GM18867 (cell line): ENCODE results near the gene ANKRD11.
"Not testable (repeated sequence)": the region's sequence is repeated elsewhere in the genome, so short reads cannot be mapped to it uniquely, and the experiment has no call there.

ENCODE experiments used
- ATAC-seq: cut with Tn5 transposase; IDR thresholded peaks from one replicate; pipeline ENCODE4 v1.9.1; 2021; ENCODE audit warnings: mild to moderate bottlenecking, moderate library complexity; ENCODE audit not compliant: unreplicated experiment

Gene ANKRD11

DNA sequence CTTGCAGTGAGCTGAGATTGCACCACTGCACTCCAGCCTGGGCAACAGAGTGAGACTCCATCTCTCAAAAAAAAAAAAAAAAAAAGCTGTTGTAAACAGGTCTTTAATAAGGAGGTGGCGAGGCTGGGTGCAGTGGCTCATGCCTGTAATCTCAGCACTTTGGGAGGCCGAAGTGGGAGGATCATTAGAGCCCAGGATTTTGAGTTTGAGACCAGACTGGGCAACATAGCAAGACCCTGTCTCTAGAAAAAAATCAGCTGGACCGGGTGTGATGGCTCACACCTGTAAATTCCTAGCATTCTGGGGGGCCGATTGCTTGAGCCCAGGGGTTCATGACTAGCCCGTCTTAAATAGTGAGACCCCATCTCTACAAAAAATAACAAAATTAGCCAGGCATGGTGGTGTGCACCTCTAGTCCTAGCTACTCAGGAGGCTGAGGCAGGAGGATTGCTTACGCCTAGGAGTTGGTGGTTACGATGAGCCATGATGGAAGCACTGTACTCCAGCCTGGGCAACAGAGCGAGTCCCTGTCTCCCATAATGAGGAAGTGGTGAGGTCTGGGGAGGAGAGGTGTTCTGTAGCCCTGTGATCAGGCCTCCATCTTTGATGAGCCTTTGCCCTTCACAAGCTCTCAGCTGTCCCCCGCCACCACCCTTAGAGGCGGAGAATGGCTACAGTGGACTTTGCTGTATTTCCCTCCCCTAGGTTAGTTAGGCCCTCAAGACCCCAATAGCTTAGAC lies 236.6 kb downstream of the ANKRD11 start:
- ATAC-seq: no peak

- no peak for ATAC-seq
Observed at GRCh38 chr16:89248196-89248982, 242.0 kb downstream of the ANKRD11 start.

DNA sequence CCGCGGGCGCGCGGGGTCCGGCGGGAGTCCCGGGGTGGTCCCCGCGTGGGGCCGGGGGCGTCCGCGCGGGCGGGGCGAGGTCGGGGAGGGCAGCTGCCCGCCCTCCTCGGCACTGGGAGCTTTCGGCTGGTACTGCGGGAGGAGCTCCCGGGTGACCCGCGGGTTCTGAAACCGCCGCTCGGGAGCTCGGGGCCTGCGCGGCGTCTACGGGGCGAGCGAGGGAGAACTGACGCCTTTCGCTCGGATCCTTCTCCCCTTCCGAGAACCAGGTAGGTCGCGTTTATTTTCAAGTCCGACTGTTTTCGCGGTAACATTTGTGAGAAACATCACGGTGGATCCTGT lies 242.7 kb downstream of the ANKRD11 start:
- not testable (repeated sequence) for ATAC-seq

- ATAC-seq: peak; percentile 70
Observed at GRCh38 chr16:89246903-89247733, 243.2 kb downstream of the ANKRD11 start.

DNA sequence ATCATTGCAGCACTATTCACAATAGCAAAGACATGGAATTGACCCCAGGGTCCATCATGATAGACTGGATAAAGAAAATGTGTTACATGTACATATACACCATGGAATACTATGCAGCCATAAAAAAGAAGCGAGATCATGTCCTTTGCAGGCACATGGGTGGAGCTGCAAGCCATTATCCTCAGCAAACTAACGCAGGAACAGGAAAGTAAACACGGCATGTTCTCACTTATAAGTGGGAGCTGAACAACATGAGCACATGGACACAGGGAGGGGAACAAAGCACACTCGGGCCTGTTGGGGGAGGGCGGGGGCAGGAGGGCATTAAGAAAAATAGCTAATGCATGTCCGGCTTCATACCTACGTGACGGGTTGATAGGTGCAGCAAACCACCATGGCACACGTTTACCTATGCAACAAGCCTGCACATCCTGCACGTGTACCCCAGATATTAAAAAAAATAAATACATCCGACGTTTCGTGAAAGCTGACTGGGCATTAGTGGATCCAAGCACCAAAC lies 243.9 kb downstream of the ANKRD11 start:
- ATAC-seq: no peak

GRCh38 chr16:89244754-89245153 lies 245.6 kb downstream of the ANKRD11 start:
- ATAC-seq: no peak

GRCh38 chr16:89244264-89244663 lies 246.1 kb downstream of the ANKRD11 start:
- ATAC-seq: not testable (repeated sequence)

GRCh38 chr16:89243664-89244063 lies 246.7 kb downstream of the ANKRD11 start:
- no peak for ATAC-seq

DNA sequence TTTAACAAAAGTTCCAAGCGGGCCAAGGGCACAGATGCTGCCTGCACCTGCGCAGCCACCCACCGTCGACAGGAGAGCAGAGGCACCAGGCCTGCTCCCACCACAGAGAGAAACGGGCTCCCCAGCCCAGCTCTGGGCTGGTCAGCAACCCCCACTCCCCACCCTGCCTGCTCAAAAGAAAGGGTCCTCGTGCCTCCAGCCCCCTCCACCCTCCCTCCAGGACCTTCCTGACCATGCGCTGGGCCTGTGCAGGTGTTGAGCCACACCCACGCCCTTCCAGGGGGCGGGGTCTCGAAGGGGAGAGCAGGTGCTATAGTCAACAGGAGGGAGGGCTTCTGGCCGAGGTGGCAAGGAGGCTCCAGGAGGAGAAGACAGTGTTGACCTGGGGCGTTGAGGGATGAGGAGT lies 247.6 kb downstream of the ANKRD11 start:
- ATAC-seq: no peak

DNA sequence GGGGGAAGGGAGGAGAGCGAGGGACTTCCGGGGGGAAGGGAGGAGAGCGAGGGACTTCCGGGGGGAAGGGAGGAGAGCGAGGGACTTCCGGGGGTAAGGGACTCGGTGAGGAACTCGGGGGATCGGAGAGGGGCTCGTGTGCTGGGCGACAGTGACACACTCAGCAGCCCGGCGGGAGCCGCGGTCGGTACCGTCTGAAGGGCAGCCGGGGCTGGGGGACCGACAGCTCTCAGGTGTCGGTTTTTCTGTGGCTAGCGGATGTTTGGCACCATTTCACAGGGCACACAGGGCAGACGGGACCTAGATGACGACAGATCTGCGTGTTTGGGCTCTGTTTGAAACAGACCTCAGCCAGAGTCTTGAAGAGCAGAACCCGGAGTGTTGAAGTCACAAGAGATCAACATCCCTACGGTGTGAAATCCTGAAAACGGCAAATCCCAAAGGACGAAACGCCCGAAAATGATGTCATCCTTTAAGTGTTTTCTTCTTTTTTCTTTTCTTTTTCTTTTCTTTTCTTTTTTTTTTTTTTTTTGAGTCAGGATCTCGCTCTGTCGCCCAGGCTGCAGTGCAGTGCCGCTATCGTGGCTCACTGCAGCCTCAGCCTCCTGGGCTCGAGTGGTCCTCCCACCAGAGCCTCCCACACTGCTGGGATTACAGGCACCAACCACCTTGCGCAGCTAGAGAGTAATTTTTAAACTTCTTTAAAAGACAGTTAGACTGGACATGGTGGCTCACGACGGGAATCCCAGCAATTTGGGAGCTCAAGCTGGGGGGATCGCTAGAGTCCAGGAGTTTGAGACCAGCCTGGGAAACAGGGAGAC lies 249.0 kb downstream of the ANKRD11 start:
- peak; percentile 71 for ATAC-seq

- ATAC-seq: no peak
Observed at GRCh38 chr16:89237733-89238132, 252.6 kb downstream of the ANKRD11 start.

- ATAC-seq: no peak
Observed at GRCh38 chr16:89233678-89234490, 256.5 kb downstream of the ANKRD11 start.

GRCh38 chr16:89232107-89232506 lies 258.3 kb downstream of the ANKRD11 start:
- ATAC-seq: no peak

GRCh38 chr16:89230255-89230654 lies 260.1 kb downstream of the ANKRD11 start:
- ATAC-seq: no peak

GRCh38 chr16:89224665-89225064 lies 265.7 kb downstream of the ANKRD11 start:
- no peak for ATAC-seq

DNA sequence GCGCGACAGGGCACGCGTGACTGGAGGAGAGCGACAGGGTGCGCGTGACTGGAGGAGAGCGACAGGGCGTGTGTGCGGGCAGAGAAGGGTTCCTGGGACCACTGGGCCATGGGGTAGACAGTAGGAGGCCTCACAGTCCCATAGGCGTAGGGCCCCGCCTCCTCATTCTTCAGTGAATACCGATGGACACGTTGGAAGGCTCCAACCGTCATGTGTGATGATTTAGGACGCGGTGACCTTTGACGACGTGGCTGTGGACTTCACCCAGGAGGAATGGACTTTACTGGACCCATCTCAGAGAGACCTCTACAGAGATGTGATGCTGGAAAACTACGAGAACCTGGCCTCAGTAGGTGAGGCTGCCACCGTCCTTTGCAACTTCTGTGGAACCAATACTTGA lies 267.4 kb downstream of the ANKRD11 start:
- no peak for ATAC-seq

GRCh38 chr16:89221604-89222003 lies 268.8 kb downstream of the ANKRD11 start:
- no peak for ATAC-seq

- ATAC-seq: no peak
Observed at GRCh38 chr16:89219365-89219764, 271.0 kb downstream of the ANKRD11 start.
